Activated T-cell treated with anti-CD3 and anti-CD28 coated beads for 1 hour (primary cell): ENCODE data around the gene BCOR.

ENCODE experiments used
- DNase-seq: peaks from one replicate; pipeline ENCODE4 v3.0.0-alpha.2; 2020; ENCODE audit warnings: low read depth

BCOR gene

GRCh38 chrX:40062525-40063155 is 35.1 kb downstream of the BCOR start:
- no peak for DNase-seq

- DNase-seq, result no peak
These were observed 35.8 kb downstream of the BCOR start for GRCh38 chrX:40061871-40062524.

GRCh38 chrX:40061005-40061404 is 36.8 kb downstream of the BCOR start:
- no peak for DNase-seq

- DNase-seq, result no peak
These were observed 37.4 kb downstream of the BCOR start for GRCh38 chrX:40060356-40060845.

GRCh38 chrX:40058719-40059118 is 39.0 kb downstream of the BCOR start:
- no peak for DNase-seq

GRCh38 chrX:40057405-40057804 is 40.4 kb downstream of the BCOR start:
- DNase-seq, result no peak

- DNase-seq, result no peak
These were observed 41.3 kb downstream of the BCOR start for GRCh38 chrX:40056420-40056819.

GRCh38 chrX:40055495-40055894 is 42.3 kb downstream of the BCOR start:
- DNase-seq, result no peak

GRCh38 chrX:40054793-40055192 is 43.0 kb downstream of the BCOR start:
- DNase-seq, result no peak

- DNase-seq, result no peak
These were observed 47.2 kb downstream of the BCOR start for GRCh38 chrX:40050532-40050931.

GRCh38 chrX:40049084-40049641 is 48.6 kb downstream of the BCOR start:
- no peak for DNase-seq

- DNase-seq, result no peak
These were observed 50.3 kb downstream of the BCOR start for GRCh38 chrX:40047485-40047884.

GRCh38 chrX:40043895-40044294 is 53.9 kb downstream of the BCOR start:
- DNase-seq, result no peak

- no peak for DNase-seq
These were observed 55.8 kb downstream of the BCOR start for GRCh38 chrX:40041915-40042314.

- DNase-seq, result no peak
These were observed 56.9 kb downstream of the BCOR start for GRCh38 chrX:40040686-40041461.

- DNase-seq, result no peak
These were observed 57.9 kb downstream of the BCOR start for GRCh38 chrX:40039887-40040286.

GRCh38 chrX:40037367-40037766 is 60.4 kb downstream of the BCOR start:
- DNase-seq, result no peak

- DNase-seq, result no peak
These were observed 62.0 kb downstream of the BCOR start for GRCh38 chrX:40035726-40036125.

GRCh38 chrX:40031911-40032310 is 65.8 kb downstream of the BCOR start:
- DNase-seq, result no peak

- DNase-seq, result no peak
These were observed 67.6 kb downstream of the BCOR start for GRCh38 chrX:40030205-40030604.

GRCh38 chrX:40022421-40022820 is 75.3 kb downstream of the BCOR start:
- DNase-seq, result no peak

- DNase-seq, result no peak
These were observed 76.1 kb downstream of the BCOR start for GRCh38 chrX:40021647-40022046.

GRCh38 chrX:40019541-40019940 is 78.2 kb downstream of the BCOR start:
- no peak for DNase-seq
